GM20431 (cell line): ENCODE results near the gene LEMD3.

ENCODE experiments used
- in situ Hi-C: fragments of 300-500 bp; cut with MseI, MboI; formaldehyde crosslinking; loops from one replicate; pipeline ENCODE4 v1.15.0; 2020; ENCODE audit warnings: low sequenced_read_pairs; ENCODE audit not compliant: unreplicated experiment

The LEMD3 gene

DNA sequence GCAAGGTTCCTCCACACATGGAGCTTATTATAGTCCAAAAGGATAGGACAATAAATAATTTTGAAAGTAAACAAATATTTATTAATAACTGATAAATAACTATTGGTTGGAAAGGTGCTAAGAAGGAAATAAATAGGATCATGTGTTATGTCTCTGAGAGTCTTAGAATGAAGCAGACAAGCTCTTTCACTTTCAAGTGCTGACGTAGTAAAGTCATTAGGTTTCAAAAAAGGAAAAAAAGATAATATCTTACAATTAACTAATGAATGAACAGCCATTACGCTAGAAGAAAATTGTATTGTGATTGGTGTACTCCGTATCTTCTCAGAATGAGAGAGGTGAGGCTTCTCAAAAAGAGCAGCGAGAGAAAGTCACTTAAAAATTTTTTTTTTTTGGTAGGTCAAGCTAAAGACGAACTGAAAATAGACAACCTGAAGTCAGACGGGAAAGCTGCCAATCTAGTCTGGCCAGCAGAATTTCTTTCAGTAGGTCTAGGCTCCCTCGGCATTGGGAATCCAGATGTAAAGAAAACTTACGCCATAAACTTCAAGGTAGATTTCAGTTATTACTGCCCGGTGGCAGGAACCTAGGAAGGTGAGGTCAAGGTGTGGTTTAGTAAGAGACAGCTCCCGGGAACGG is 583 bp upstream of the LEMD3 start:
- in situ Hi-C loops, result no loop called here

GRCh38 chr12:65170209-65170881 is 962 bp downstream of the LEMD3 start:
- in situ Hi-C loops, result no loop called here

GRCh38 chr12:65171073-65171472 is 1.7 kb downstream of the LEMD3 start:
- in situ Hi-C loops, result no loop called here

DNA sequence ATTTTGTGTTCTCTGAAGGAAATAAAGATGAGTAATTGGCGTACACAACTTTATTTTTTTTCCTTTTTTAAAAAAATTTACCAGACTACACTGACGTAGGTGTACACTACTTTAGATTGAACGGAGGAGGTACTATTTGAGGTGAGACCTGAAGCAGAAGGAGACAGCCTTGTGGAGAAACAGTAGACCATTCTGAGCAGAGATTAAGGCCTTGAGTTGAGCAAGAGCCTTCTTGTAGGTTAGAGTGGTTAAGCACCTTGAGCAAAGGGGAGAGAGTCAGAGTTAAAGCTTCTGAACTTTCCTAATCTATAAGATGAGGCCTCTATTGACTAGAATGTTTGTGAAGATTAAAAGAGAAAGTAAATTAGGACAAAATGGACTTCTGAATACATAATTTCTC is 2.5 kb downstream of the LEMD3 start:
- in situ Hi-C loops, result no loop called here

DNA sequence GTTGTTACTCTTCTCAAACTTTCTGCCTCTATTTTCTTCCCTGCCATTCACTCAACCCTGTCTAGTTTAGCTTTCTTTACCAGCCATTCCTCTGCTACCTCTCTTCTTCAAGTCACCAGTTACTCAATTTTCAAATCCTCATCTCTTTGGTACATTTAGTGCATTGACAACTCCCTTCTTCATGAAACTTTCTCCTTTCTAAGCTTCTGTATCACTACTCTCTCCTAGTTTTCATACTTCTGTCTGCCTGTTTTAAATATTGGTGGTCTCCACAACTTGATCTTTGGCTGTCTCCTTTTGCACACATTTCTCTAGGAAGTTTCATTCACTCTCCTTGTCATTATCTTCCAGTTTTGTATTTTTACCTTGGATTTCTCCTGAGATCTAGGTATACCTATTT is 6.0 kb downstream of the LEMD3 start:
- in situ Hi-C loops, result no loop called here

- in situ Hi-C loops, result no loop called here
Measured at GRCh38 chr12:65182012-65182739, 12.8 kb downstream of the LEMD3 start.

DNA sequence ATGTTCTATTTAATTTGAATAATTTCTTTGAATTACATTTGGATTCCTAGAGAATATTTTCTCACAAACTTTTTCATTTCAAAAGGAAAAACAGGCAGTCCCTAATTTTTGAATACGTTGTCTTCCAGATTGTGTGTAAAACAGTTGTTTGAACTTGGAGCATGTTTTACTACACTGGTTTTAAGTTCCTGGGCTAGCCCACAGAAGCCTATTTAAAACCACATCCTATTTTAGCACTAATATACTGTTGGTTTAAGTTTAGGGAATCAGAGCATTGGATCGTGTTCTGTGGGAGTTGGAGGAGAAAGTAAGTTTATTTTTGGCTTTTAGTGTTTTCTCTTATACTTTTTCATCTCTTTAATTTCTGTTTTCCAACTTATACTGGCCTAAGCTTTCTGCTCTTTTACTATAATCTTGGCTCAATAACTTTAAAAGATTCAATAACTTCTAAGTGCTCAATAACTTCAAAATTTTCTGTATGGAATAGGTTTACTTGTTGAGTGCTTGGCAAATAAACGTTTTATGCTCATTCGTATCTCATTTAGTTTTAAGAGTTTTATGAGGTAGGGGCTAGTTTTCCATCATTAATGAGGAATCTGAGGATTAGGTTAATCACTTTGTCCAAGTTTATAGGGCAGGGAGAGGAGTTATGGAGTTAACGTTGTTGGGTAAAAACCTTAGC is 14.9 kb downstream of the LEMD3 start:
- in situ Hi-C loops, result no loop called here

DNA sequence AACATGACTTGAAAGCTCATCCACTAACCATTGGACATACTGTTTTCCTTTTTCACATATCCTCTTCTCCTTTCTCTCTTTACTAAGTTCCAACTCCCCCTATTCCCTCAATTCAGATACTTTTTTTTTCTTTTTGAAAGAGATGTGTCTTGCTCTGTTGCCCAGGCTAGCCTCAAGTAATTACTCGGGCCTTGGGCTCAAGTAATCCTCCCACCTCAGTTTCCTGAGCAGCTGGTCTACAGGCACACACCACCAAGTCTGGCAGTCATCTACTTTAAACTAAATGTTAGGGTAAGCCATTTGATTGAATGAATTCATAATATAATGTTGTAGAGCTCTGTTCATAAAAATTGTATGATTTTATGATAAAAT is 15.5 kb downstream of the LEMD3 start:
- in situ Hi-C loops, result no loop called here

- in situ Hi-C loops, result no loop called here
Measured at GRCh38 chr12:65187665-65188064, 18.3 kb downstream of the LEMD3 start.

DNA sequence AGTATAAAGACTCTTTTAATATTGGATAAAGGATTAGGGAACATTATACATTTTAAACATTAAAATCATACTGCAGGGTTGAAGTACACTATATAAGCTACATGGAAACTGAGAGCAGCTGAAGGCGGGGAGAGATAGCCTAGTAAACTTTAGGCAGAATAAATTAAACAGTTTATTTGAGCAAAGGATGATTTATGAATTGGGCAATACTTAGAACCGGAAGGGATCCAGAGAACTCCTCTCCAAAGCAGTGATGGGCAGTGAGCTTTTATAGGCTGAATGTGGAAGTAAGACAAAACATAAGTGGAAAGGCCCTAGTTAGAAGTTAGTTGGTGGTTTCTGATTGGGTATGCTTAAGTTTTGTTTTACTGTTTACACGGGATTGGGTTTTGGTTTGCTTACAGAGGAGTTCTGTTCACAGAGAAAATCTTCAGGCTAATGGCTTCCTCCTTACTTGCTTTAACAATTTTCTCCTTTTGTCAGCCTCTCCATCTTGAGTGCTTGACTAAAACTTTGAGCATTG is 18.9 kb downstream of the LEMD3 start:
- in situ Hi-C loops, result no loop called here

GRCh38 chr12:65189028-65189718 is 19.8 kb downstream of the LEMD3 start:
- in situ Hi-C loops, result no loop called here

DNA sequence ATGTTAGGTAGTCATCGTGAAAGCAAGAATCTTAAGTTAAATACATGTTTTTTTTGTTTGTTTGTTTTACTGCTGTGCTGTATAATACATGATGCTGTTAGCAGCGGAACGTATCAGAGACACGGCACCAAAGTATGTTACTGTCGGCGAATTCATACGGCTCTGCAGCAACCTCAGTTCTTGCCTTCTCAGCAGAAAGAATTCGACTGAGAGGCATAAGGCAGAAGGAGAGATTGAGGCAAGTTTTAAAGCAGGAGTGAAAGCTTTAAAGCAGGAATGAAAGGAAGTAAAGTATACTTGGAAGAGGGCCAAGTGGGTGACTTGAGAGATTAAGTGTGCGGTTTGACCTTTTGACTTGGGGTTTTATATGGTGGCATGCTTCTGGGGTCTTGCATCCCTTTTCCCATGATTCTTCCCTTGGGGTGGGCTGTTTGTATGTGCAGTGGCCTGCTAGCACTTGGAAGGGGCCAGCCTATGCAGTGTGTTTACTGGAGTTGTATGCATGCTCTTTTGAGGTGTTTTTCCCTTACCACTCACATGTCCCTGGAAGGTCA is 23.7 kb downstream of the LEMD3 start:
- in situ Hi-C loops, result no loop called here

GRCh38 chr12:65194949-65195348 is 25.6 kb downstream of the LEMD3 start:
- in situ Hi-C loops, result no loop called here

- in situ Hi-C loops, result no loop called here
Measured at GRCh38 chr12:65195387-65196055, 26.1 kb downstream of the LEMD3 start.

- in situ Hi-C loops, result no loop called here
Measured at GRCh38 chr12:65196762-65197567, 27.6 kb downstream of the LEMD3 start.

DNA sequence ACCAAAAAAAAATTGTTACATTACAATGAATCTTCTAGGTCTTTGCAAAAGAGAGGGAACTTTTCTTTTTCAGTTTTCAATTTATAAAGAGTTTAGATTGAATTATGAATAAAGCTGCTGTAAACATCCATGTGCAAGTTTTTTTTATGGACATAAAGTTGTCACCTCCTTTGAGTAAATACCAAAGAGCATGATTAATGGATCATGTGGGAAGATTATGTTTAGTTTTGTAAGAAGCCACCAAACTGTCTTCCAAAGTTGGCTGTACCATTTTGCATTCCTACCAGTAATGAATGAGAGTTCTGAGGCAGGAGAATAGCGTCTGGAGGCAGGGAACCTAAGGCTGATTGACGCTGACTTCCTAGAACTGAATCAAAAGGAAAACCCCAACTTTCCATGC is 30.2 kb downstream of the LEMD3 start:
- in situ Hi-C loops, result no loop called here

GRCh38 chr12:65200007-65200665 is 30.8 kb downstream of the LEMD3 start:
- in situ Hi-C loops, result no loop called here

DNA sequence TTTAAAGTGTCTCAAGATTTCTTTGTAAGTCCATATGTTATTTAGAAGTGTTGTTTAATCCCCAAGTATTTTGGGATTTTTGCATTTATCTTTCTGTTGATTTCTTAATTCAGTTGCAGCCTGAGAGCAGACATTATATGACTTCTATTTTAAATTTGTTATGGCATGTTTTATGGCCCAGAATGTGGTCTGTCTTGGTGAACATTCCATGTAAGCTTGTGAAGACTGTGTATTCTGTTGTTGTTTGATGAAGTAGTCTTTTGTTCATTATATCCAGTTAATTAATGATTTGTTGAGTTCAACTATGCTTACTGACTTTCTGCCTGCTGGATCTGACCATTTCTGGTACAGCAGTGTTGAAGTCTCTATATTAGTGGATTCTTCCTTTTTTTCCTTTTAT is 34.0 kb downstream of the LEMD3 start:
- in situ Hi-C loops, result no loop called here
